A549 (cell line): ENCODE data around the gene KRTAP10-2.

Source experiments
- CTCF ChIP-seq: fragments of >200 bp; sonication (Bioruptor Twin); formaldehyde crosslinking; IDR thresholded peaks from 3 replicates; pipeline ENCODE4 v1.5.1; 2016
- E2F6 ChIP-seq: IDR thresholded peaks from 2 replicates; pipeline ENCODE4 v1.6.1; 2012; ENCODE audit warnings: low read depth, borderline replicate concordance
- MAFK ChIP-seq: fragments of 450-650 bp; IDR thresholded peaks from 2 replicates; pipeline ENCODE4 v1.6.1; 2014; ENCODE audit not compliant: partially characterized antibody
- MAZ ChIP-seq: fragments of 150-350 bp; IDR thresholded peaks from 2 replicates; pipeline ENCODE4 v1.6.1; 2014; ENCODE audit warnings: antibody characterized with exemption, low read depth, low read length, borderline replicate concordance
- POLR2A ChIP-seq: IDR thresholded peaks from 2 replicates; pipeline ENCODE4 v1.6.1; 2012; ENCODE audit warnings: mild to moderate bottlenecking, low read length
- RAD21 ChIP-seq, 2 experiments: fragments of >200 bp in 1 of 2; sonication (Bioruptor Twin) in 1 of 2; formaldehyde crosslinking in 1 of 2; IDR thresholded peaks in 1 of 2; conservative IDR thresholded peaks in 1 of 2; 2 replicates in 1 of 2; 3 replicates in 1 of 2; pipeline ENCODE4 v1.6.1; 2012 to 2018; ENCODE audit warnings: inconsistent platforms in 1 of 2
- SMC3 ChIP-seq: fragments of >200 bp; sonication (Bioruptor Twin); formaldehyde crosslinking; IDR thresholded peaks from 3 replicates; pipeline ENCODE4 v1.6.1; 2018; ENCODE audit warnings: inconsistent platforms
- TF ChIP-seq, protein P1 (sequence below): fragments of 150-350 bp; IDR thresholded peaks from 2 replicates; pipeline ENCODE4 v1.6.1; 2014; ENCODE audit warnings: low read depth, mild to moderate bottlenecking, low read length
- TF ChIP-seq, protein P2 (sequence below): IDR thresholded peaks from 2 replicates; pipeline ENCODE4 v1.6.1; 2012
- TF ChIP-seq, protein P3 (sequence below): fragments of >200 bp; sonication (Bioruptor Twin); formaldehyde crosslinking; IDR thresholded peaks from 3 replicates; pipeline ENCODE4 v1.6.1; 2016
- TF ChIP-seq, protein P4 (sequence below): fragments of 200-600 bp; sonication (generic); IDR thresholded peaks from 2 replicates; pipeline ENCODE4 v1.6.1; 2016; ENCODE audit warnings: antibody characterized with exemption, mild to moderate bottlenecking, moderate library complexity

- TF ChIP-seq, protein P1, sequence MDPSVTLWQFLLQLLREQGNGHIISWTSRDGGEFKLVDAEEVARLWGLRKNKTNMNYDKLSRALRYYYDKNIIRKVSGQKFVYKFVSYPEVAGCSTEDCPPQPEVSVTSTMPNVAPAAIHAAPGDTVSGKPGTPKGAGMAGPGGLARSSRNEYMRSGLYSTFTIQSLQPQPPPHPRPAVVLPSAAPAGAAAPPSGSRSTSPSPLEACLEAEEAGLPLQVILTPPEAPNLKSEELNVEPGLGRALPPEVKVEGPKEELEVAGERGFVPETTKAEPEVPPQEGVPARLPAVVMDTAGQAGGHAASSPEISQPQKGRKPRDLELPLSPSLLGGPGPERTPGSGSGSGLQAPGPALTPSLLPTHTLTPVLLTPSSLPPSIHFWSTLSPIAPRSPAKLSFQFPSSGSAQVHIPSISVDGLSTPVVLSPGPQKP = no peak
- no peak for TF ChIP-seq CTCF
- TF ChIP-seq, protein P2, sequence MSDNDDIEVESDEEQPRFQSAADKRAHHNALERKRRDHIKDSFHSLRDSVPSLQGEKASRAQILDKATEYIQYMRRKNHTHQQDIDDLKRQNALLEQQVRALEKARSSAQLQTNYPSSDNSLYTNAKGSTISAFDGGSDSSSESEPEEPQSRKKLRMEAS = no peak
- TF ChIP-seq MAFK = no peak
- TF ChIP-seq, protein P3, sequence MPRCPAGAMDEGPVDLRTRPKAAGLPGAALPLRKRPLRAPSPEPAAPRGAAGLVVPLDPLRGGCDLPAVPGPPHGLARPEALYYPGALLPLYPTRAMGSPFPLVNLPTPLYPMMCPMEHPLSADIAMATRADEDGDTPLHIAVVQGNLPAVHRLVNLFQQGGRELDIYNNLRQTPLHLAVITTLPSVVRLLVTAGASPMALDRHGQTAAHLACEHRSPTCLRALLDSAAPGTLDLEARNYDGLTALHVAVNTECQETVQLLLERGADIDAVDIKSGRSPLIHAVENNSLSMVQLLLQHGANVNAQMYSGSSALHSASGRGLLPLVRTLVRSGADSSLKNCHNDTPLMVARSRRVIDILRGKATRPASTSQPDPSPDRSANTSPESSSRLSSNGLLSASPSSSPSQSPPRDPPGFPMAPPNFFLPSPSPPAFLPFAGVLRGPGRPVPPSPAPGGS = no peak
- TF ChIP-seq POLR2A = no peak
- TF ChIP-seq, protein P4, sequence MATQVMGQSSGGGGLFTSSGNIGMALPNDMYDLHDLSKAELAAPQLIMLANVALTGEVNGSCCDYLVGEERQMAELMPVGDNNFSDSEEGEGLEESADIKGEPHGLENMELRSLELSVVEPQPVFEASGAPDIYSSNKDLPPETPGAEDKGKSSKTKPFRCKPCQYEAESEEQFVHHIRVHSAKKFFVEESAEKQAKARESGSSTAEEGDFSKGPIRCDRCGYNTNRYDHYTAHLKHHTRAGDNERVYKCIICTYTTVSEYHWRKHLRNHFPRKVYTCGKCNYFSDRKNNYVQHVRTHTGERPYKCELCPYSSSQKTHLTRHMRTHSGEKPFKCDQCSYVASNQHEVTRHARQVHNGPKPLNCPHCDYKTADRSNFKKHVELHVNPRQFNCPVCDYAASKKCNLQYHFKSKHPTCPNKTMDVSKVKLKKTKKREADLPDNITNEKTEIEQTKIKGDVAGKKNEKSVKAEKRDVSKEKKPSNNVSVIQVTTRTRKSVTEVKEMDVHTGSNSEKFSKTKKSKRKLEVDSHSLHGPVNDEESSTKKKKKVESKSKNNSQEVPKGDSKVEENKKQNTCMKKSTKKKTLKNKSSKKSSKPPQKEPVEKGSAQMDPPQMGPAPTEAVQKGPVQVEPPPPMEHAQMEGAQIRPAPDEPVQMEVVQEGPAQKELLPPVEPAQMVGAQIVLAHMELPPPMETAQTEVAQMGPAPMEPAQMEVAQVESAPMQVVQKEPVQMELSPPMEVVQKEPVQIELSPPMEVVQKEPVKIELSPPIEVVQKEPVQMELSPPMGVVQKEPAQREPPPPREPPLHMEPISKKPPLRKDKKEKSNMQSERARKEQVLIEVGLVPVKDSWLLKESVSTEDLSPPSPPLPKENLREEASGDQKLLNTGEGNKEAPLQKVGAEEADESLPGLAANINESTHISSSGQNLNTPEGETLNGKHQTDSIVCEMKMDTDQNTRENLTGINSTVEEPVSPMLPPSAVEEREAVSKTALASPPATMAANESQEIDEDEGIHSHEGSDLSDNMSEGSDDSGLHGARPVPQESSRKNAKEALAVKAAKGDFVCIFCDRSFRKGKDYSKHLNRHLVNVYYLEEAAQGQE = no peak
- TF ChIP-seq MAZ = no peak
- TF ChIP-seq SMC3 = no peak
- no peak for TF ChIP-seq E2F6
- no peak for TF ChIP-seq RAD21 (conservative IDR thresholded peaks at IDR 0.05 in 1 of 2, IDR thresholded peaks at IDR 0.05 in 1 of 2)
Observed at GRCh38 chr21:44595524-44595923, 44.2 kb upstream of the KRTAP10-2 start.
